Stimulated activated CD4-positive, alpha-beta T cell treated with anti-CD3 and anti-CD28 coated beads, Interleukin-2, amount 100 ng/mL, for 24 hours (primary cell): ENCODE measurements around the gene TCF7.

Experiments
- DNase-seq, 2 donors: peaks; one replicate each; pipeline ENCODE4 v3.0.0-alpha.2; 2020

TCF7 gene

GRCh38 chr5:134114886-134115805 lies 665 bp downstream of the TCF7 start:
- DNase-seq: peak; percentile 78 to 81

GRCh38 chr5:134115806-134116175 lies 1.3 kb downstream of the TCF7 start:
- DNase-seq: no peak

- DNase-seq: no peak
Observed at GRCh38 chr5:134116286-134116685, 1.8 kb downstream of the TCF7 start.

- DNase-seq: no peak
Observed at GRCh38 chr5:134116789-134117761, 2.6 kb downstream of the TCF7 start.

GRCh38 chr5:134118212-134118835 lies 3.8 kb downstream of the TCF7 start:
- no peak for DNase-seq

- DNase-seq: no peak
Observed at GRCh38 chr5:134119720-134120119, 5.2 kb downstream of the TCF7 start.

GRCh38 chr5:134120386-134121138 lies 6.1 kb downstream of the TCF7 start:
- DNase-seq: no peak

GRCh38 chr5:134122530-134122929 lies 8.0 kb downstream of the TCF7 start:
- peak in 1 of 2 donors; percentile 44 for DNase-seq

- no peak for DNase-seq
Observed at GRCh38 chr5:134123360-134123759, 8.9 kb downstream of the TCF7 start.

- no peak for DNase-seq
Observed at GRCh38 chr5:134124289-134125038, 10.0 kb downstream of the TCF7 start.

- no peak for DNase-seq
Observed at GRCh38 chr5:134125039-134126015, 10.8 kb downstream of the TCF7 start.

- DNase-seq: peak; percentile 55 to 57
Observed at GRCh38 chr5:134127376-134127861, 12.9 kb downstream of the TCF7 start.

- DNase-seq: no peak
Observed at GRCh38 chr5:134127988-134128647, 13.6 kb downstream of the TCF7 start.

- DNase-seq: no peak
Observed at GRCh38 chr5:134128648-134128995, 14.1 kb downstream of the TCF7 start.

- no peak for DNase-seq
Observed at GRCh38 chr5:134129411-134130238, 15.1 kb downstream of the TCF7 start.

GRCh38 chr5:134130239-134130945 lies 15.9 kb downstream of the TCF7 start:
- no peak for DNase-seq

- peak; percentile 10 to 60 for DNase-seq
Observed at GRCh38 chr5:134131165-134131564, 16.7 kb downstream of the TCF7 start.
